ENCODE results near the gene NELL2. TPM values are rescaled to one million over a fixed set of nuclear protein-coding genes. Genes with fewer than 3 reads are reported as not detected.

NELL2 gene
- total and polyA plus RNA-seq, 9 of the 15 experiments (the other 6 are each of a cell fraction or from before 2014, with no cell fraction given): 0.32 to 1.1 (median 0.53) TPM

- Histone ChIP-seq H4K20me1 (replicated peaks; ENCODE audit: control insufficient read depth, insufficient read depth, low read length) (no peaks in the 10 kb centered on the region), H3K36me3 (ENCODE audit: control insufficient read depth, insufficient read depth, low read length) (no peaks in the 10 kb centered on the region), H3K79me2 (ENCODE audit: control insufficient read depth, insufficient read depth, low read length) (no peaks in the 10 kb centered on the region), H3K4me3 (no peak overlapping the region), H3K27ac (ENCODE audit: extremely low read depth, low read depth, low read length) (no peak overlapping the region), H3K4me1 (replicated peaks in 1 of 2; ENCODE audit: control insufficient read depth in 2 of 2, insufficient read depth in 2 of 2, low read length in 2 of 2) (no peaks in the 10 kb centered on the region), H3K27me3 (ENCODE audit: control insufficient read depth in 2 of 2, insufficient read depth in 2 of 2, low read length in 2 of 2) (no peaks in the 10 kb centered on the region), H3K9me3 (replicated peaks; ENCODE audit: control insufficient read depth, insufficient read depth, low read depth, low read length) (no peaks in the 10 kb centered on the region), H3K9ac (ENCODE audit: insufficient read depth in 1 of 2, low read depth in 2 of 2, low read length in 2 of 2) (no peak overlapping the region), H3K4me2 (ENCODE audit: insufficient read depth, low read length) (no peak overlapping the region), H3K9me1 (ENCODE audit: control insufficient read depth, insufficient read depth, low read length) (no peaks in the 10 kb centered on the region), H2AFZ (ENCODE audit: low read depth, low read length) (no peak overlapping the region)
- intact Hi-C loops (cut with micrococcal nuclease) (no loop called here), in situ Hi-C loops (cut with MboI) (no loop called here)
- POLR2A ChIA-PET: no interaction called here
- CTCF ChIA-PET (ENCODE audit: low intra/inter-chr PET ratio): no interaction called here
- FAIRE-seq (no peak), ATAC-seq (no peak), DNase-seq (ENCODE audit: extremely low read depth in 1 of 4, low spot score in 3 of 4) (no peak)
- no peak for TF ChIP-seq JUND (IDR thresholded peaks at IDR 0.05; ENCODE audit: borderline replicate concordance, low read depth, low read length)
- TF ChIP-seq JUND (tag; IDR thresholded peaks at IDR 0.05; ENCODE audit: borderline replicate concordance, low read depth, low read length): no peak
- no peak for TF ChIP-seq NR0B1 (IDR thresholded peaks at IDR 0.05; ENCODE audit: partially characterized antibody)
- no peak for TF ChIP-seq CBX8 (IDR thresholded peaks at IDR 0.05; ENCODE audit: borderline replicate concordance, extremely low read depth, low read depth, low read length, poor library complexity, severe bottlenecking)
- no peak for TF ChIP-seq FOXK2 (conservative IDR thresholded peaks at IDR 0.05 in 1 of 2, IDR thresholded peaks at IDR 0.05 in 1 of 2; ENCODE audit: low read depth in 2 of 2)
- no peak for TF ChIP-seq NFE2 (IDR thresholded peaks at IDR 0.05; ENCODE audit: low read depth)
- TF ChIP-seq HDGF (IDR thresholded peaks at IDR 0.05): no peak
- TF ChIP-seq ZFX (CRISPR knock-in tag; IDR thresholded peaks at IDR 0.05): no peak
- no peak for TF ChIP-seq TEAD2 (tag; IDR thresholded peaks at IDR 0.05)
- no peak for TF ChIP-seq ZNF431 (CRISPR knock-in tag; IDR thresholded peaks at IDR 0.05)
- no peak for TF ChIP-seq ASH1L (IDR thresholded peaks at IDR 0.05; ENCODE audit: borderline replicate concordance, low read depth, partially characterized antibody)
- no peak for TF ChIP-seq RBFOX2 (IDR thresholded peaks at IDR 0.05; ENCODE audit: low read depth, low read length)
- TF ChIP-seq TCF7 (IDR thresholded peaks at IDR 0.05; ENCODE audit: borderline replicate concordance): no peak
- no peak for TF ChIP-seq RAD21 (CRISPR knock-in tag; conservative IDR thresholded peaks at IDR 0.05 in 1 of 2, IDR thresholded peaks at IDR 0.05 in 1 of 2)
- TF ChIP-seq TFAM (CRISPR knock-in tag; conservative IDR thresholded peaks at IDR 0.05): no peak
- no peak for TF ChIP-seq HOXB6 (CRISPR knock-in tag; IDR thresholded peaks at IDR 0.05; ENCODE audit: borderline replicate concordance)
- no peak for TF ChIP-seq GTF2F1 (IDR thresholded peaks at IDR 0.05; ENCODE audit: low read depth, low read length)
- WGBS (ENCODE audit: insufficient coverage, low coverage, missing lambda C conversion rate): 4% methylated on average over 4 of the region's 4 CpGs
- BruUV-seq (replicated peaks): no TSS peak
These were observed 59.6 kb downstream of the NELL2 start for GRCh38 chr12:44816446-44817017.

Measured in K562 (cell line).